T-helper 22 cell (primary cell): ENCODE measurements around the gene KRTAP20-1.

Source experiments
- DNase-seq: peaks from one replicate; pipeline ENCODE4 v3.0.0-alpha.2; 2020; ENCODE audit warnings: low read depth

Gene KRTAP20-1, protein sequence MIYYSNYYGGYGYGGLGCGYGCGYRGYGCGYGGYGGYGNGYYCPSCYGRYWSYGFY

DNA sequence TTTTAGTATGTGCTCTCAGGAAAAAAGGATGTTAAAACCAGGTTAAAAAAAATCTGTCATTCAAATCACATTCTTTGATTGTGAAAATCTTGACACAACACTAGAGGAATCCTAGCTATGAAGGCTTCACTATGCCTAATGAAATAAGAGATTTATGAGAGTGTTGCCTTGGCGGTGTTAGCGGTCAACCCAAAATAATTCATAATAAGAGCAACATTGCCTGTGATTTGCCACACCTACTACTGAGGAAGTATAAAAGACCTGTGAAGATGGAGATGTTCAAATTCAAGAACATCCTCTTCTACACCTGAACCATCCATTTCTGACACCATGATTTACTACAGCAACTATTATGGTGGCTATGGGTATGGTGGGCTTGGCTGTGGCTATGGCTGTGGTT, at the start of gene KRTAP20-1:
KRTAP20-1 (plus strand) TSS at position 301 of the 400 bp plus-strand sequence; CDS start at position 331, 30 bp downstream.
- no peak for DNase-seq

GRCh38 chr21:30567617-30568016, 48.6 kb upstream of the KRTAP20-1 start:
- DNase-seq = no peak

GRCh38 chr21:30577766-30578165, 38.5 kb upstream of the KRTAP20-1 start:
- no peak for DNase-seq

- DNase-seq = no peak
Observed at GRCh38 chr21:30579346-30579745, 36.9 kb upstream of the KRTAP20-1 start.

DNA sequence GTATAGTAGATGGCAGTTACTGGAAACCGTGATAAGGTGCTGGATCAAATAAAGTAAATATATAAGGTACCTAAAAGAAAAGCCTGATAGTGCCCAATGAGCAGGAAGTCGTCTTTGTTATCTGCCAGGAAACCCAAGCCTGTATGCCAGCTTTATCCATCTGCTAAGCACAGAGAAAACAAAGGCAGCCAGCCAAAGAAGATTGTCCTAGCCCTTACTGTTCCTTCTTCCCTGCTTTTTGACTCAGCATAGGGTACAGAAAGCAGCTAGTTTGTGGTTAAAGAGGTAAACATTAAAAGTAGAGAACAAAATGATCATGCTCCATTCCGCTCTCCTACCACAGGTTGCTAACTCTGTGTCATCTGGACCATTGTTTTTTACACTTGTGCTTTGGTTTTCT, 36.1 kb upstream of the KRTAP20-1 start:
- no peak for DNase-seq

DNA sequence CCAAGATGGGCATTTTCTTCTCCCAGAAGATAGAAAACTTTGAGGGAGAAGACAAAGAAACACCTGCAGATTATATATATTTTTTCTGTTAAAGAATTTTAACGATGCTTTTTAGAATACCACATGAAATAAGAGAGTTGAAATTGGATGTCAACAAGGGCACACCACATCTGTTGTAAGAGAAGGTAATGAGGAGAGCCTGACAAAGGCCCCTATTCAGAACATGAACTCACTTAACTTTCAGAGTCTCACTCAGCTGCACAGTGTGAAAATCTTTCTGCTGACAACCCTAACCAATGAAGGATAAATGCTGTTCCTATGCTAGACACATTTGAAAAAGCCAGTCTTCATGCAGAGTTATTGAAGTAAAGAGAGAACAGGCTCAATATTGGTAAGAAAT, 33.4 kb upstream of the KRTAP20-1 start:
- DNase-seq = no peak

GRCh38 chr21:30590297-30590696, 25.9 kb upstream of the KRTAP20-1 start, which contains the start of gene KRTAP22-2:
Gene KRTAP22-2, minus strand, starts transcription at chr21:30590397.
- DNase-seq = no peak

DNA sequence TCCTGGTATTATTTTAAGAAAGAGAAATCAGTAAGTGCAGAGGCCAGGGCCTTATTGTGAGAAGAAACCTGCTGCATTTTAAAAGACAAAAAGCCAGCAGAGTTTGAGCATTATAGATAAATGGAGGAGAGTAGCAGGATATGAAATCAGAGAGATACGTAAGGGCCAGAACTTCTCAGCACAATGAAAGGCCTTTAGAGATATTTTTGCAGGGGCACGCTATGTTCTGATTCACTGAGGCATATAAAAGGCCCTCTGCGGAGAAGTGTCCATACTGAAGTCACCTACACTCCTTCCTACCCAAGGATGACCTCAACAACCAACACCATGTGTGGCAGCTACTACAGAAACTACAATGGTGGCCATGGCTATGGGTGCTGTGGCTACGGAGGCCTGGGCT, 24.1 kb upstream of the KRTAP20-1 start, which contains the start of gene KRTAP6-3:
KRTAP6-3 (plus strand) TSS at position 301 of the 400 bp plus-strand sequence; CDS start at position 307, 6 bp downstream.
- DNase-seq = no peak

DNA sequence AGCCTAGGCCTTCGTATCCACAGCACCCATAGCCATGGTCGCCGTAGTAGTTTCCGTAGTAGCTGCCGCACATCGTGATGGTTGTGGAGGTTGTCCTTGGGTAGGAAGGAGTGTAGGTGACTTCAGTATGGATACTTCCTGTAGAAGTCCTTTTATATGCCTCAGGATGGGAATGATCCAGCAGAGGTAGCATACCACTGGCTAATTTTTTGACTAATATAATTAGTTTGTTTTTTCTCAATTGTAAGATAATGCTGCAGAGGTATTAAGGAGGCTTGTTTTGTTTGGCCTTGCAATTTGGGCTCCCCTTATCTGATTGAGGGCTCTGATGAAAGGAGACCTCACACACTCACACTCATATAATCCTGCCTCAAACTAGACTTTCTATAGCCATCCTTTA, 17.4 kb upstream of the KRTAP20-1 start, which contains the start of gene KRTAP6-2:
KRTAP6-2 (minus strand) TSS at position 101 of the 400 bp plus-strand sequence; CDS start at position 73, 28 bp downstream.
- DNase-seq = no peak

DNA sequence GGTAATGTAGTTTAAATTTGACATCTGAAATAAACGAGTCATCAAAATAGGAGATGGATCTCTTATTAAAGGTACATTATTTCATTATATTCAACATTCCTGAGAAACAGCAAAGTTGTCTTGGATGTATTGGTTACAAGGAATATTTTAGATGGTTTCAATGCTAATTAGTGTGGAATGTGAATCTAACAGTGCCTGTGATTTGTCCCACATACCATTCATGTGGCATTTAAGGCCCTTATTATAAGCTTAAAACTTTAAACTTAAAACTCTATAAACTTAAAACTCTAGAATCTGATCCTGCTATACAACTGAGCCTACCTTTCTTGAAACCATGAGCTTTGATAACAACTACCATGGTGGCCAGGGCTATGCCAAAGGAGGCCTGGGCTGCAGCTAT, 15.4 kb upstream of the KRTAP20-1 start, which contains the start of gene KRTAP22-1:
KRTAP22-1 (plus strand) TSS at position 301 of the 400 bp plus-strand sequence.
- no peak for DNase-seq

DNA sequence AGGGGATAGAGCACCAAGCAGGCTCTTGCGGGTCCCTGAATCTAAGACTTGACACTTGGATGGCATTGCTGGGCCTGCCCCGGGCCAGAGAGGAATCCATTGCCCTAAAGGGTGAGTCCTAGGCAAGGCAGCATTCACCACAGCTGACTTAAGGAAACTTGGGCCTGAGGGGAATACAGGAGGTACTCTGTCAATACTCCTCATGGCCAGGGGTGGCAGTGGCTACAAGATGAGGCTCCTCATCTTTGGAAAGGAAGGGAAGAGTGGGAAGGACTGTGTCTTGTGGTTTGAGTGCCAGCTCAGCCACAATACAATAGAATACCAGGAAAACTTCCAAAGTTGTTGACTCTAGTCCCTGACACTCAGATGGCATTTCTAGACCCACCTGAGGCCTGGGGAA, 10.3 kb upstream of the KRTAP20-1 start:
- DNase-seq = no peak

- DNase-seq = no peak
Observed at GRCh38 chr21:30612132-30612531, 4.1 kb upstream of the KRTAP20-1 start.

DNA sequence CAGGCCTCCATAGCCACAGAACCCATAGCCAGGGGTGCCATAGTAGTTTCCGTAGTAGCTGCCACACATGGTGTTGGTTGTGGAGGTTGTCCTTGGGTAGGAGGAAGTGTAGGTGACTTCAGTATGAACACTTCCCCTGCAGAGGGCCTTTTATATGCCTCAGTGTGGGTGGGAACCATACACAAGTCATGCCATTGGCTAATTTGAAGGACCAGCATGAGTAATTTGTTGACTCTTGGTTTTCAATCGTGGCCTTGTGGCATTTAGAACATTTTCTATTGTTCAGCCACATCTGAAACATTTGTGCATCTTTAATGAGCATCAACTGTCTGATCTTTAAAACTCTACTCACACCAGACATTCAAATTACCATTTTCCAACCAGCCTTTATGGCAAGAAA, 2.4 kb upstream of the KRTAP20-1 start, which contains the start of gene KRTAP6-1:
KRTAP6-1 (minus strand) TSS at position 95 of the 400 bp plus-strand sequence; CDS start at position 69, 26 bp downstream.
- no peak for DNase-seq

DNA sequence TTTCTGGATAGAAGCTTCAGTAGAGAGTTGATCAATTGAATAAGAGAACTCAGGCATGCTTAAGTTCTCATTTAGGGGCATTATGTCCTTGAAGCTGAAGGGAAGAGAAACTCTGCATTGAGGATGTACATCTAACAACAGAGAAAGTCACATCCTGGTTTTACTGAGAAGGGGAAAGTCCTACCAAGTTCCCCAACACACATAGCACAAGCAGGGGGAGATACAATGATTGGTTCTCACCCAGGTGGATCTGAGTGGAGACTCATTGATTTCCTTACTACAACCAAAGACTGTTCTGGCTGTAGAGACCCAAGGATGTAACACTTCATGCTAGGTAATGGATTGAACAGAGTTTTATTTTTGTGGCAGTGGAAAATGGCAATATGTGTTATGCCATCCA, 1.0 kb upstream of the KRTAP20-1 start:
- no peak for DNase-seq

- DNase-seq = no peak
Observed at GRCh38 chr21:30620080-30620479, 3.9 kb downstream of the KRTAP20-1 start.

DNA sequence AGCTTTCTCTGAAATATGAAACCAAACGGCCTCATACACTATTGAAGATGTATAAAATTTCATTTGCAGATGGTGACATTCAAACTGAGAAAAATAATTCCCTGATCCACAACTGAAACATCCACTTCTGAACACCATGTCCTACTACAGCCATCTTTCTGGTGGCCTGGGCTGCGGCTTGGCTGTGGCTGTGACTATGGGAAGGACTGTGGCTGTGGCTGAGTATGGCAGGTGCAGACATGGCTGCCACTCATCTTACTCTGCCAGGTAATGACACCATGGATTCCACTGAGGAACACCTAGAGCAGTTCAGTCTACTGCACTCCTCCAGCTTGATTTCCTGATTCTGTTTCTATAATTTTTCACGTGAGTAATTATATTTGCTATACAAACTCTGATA, 4.3 kb downstream of the KRTAP20-1 start, which contains the start of gene KRTAP20-4:
KRTAP20-4 (plus strand) TSS at position 106 of the 400 bp plus-strand sequence.
- no peak for DNase-seq

DNA sequence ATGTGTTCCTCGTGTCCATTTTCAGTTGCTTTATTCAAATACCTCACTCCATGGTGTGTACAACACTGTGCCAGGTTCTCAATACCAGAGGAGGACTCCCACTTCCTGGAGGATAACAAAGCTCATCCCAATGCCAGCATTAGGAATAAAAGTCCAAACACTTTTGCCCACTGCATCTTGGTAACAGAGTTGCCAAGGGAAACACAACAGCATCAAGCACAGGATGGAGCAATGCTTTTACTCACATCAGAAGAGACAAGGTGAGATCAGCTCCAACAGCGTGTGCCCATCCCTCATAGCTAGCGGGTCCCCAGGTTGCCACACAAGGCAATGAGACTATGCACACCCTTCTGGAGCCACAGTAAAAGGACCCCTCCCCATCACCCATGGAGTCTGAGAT, 7.1 kb downstream of the KRTAP20-1 start:
- no peak for DNase-seq

- no peak for DNase-seq
Observed at GRCh38 chr21:30625449-30626165, 9.4 kb downstream of the KRTAP20-1 start.

DNA sequence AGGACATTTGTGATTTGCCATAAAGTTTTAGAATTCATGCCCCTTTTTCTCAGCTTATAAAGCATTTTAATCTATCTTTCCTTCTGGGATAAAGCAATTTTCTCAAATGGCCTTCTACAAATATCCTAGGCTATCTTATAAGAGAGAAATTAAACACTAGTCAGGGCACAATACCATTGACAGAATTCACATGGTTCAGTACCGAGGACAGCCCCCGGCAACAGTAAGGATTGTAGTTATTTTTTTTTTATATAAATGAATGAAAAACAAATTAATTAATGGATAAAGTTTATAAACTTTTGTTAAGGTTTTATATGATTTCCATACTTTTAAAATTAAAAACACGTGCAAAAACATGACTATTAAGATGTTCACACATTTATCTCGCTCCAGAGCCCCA, 11.9 kb downstream of the KRTAP20-1 start:
- DNase-seq = no peak

- no peak for DNase-seq
Observed at GRCh38 chr21:30629200-30629599, 13.0 kb downstream of the KRTAP20-1 start.

DNA sequence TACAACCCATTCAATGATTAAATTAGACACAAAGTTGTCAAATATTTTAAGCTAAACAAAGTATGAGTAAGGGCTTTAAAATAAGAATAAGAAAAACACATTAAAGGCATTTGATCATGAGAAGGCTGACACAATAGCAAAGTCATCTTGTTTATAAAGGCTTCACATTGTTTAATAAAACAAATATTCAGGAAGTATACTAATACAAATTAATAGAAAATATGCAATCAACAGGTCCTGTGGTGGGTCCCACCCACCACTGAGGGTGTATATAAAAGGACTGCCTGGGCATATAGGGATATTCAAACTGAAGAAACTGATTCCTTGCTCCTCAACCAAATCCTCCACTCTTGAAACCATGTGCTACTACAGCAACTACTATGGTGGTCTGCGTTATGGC, 18.7 kb downstream of the KRTAP20-1 start, which contains the start of gene KRTAP20-2:
KRTAP20-2 (plus strand) TSS at position 301 of the 400 bp plus-strand sequence; CDS start at position 359, 58 bp downstream.
- no peak for DNase-seq

DNA sequence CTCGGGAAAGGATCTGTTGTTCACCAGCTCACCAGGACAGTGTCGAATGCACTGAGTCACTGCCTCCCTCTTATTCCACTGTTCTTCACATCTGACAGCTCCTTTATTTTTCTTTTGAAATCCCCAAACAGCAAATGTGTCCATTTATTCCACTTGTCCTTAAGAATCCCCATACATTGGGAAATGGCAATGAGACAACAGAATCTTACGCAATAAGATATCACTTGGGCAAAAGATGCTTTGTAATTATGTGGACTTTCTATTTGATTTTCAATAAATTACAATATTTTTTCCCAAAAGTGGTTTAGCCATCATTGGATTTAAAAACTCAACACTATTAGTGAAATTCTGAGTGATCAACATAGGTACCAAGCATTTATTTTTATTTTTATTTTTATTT, 22.5 kb downstream of the KRTAP20-1 start:
- DNase-seq = no peak

GRCh38 chr21:30642564-30642963, 26.3 kb downstream of the KRTAP20-1 start, which contains the start of gene KRTAP20-3:
Gene KRTAP20-3, plus strand, starts transcription at chr21:30642864.
- DNase-seq = no peak
